EH (cell line): ENCODE results near the gene KDM5A.
"Not testable (repeated sequence)": the region's sequence is repeated elsewhere in the genome, so short reads cannot be mapped to it uniquely, and the experiment has no call there.

Experiments used
- DNase-seq: peaks from one replicate; pipeline ENCODE4 v3.0.0-alpha.2; 2015; ENCODE audit warnings: low read depth

KDM5A gene

DNA sequence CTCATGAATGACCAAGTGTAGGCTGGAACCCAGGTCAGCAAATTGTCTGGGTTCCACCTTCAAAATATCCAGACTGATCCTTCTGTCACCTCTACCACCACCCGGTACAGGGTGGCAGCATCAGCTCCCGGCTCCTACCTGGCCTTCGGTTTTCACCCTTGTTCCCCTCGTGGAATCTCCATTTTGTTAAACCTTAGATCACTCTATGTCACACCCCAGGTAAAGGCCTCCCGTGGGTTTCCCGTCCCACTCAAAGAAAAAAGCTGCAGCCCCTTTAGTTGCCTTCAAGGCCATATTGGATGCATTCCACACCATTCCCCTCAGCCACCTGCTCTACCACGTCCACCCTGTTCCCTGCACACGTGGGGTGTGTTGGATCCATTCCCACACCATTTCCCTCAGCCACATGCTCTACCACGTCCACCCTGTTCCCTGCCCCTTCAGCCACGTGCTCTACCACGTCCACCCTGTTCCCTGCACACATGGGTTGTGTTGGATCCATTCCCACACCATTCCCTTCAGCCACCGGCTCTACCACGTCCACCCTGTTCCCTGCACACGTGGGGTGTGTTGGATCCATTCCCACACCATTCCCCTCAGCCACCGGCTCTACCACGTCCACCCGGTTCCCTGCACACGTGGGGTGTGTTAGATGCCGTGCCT is 150.3 kb downstream of the KDM5A start:
- DNase-seq = no peak

GRCh38 chr12:238116-238515 is 151.0 kb downstream of the KDM5A start:
- DNase-seq = no peak

DNA sequence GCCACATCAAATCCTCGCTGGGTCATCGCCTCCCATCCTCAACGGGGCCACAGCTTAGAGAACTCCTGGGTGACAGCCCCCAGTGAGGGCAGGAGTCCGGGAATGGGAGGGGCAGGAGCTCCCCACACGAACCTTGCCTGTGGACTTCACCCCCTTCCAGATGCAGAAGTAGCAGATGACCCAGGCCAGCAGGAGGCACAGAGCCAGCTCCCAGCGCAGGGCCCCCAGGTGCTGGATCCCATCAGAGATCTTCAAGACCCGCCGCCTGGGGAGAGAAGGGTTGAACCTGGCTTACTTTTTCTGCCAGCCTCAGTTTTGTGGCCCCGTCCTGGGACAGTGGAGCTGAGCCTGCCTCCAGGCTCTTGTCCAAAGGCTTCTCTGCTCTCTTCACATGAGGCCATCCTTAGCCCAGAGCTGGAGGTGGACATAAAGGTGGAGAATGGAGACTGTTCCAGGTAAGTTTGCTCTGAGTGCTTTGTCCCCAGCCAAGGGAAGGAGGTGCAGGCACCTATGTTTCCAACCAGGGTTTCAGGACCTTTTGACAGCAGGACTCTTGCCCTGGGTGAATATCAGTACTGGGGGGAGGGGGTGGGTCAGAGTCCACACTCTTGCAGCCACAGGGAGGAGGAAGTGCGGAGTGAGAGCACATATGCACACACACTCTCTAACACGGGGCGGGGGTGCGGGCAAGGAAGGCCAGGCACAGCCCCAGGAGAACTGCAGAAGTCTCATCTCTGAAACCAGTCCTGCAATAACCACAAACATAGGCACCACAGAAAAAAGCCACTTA is 151.9 kb downstream of the KDM5A start:
- no peak for DNase-seq

DNA sequence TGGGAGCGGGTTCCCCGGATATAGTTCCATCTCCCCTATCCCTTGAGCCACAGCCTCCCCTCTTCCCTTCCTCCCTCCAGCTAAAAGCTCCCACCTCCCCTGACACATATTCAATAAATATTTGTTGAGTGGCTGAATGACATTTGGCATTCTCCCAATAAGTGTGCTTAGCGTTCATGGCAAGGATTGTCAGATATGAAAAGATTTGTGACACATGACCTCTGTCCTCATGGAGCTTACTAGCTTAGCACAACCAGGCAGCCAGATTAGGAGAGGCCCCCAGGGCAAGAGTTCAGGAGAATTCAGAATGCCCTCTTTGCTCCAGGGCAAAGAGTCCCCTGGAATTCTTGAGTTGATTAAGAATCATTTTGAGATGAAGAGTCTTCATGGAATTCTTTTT is 152.7 kb downstream of the KDM5A start:
- no peak for DNase-seq

DNA sequence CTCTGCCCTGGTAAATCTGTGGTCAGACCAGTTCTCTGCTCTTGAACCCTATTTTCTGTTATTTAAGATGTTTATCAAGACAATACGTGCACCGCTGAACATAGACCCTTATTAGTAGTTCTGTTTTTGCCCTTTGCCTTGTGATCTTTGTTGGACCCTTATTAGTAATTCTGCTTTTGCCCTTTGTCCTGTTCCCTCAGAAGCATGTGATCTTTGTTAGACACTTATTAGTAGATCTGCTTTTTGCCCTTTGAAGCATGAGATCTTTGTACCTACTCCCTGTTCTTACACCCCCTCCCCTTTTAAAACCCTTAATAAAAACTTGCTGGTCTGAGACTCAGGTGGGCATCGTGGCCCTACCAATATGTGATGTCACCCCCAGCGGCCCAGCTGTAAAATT is 153.2 kb downstream of the KDM5A start:
- DNase-seq = not testable (repeated sequence)

GRCh38 chr12:234891-235415 is 154.2 kb downstream of the KDM5A start:
- no peak for DNase-seq

DNA sequence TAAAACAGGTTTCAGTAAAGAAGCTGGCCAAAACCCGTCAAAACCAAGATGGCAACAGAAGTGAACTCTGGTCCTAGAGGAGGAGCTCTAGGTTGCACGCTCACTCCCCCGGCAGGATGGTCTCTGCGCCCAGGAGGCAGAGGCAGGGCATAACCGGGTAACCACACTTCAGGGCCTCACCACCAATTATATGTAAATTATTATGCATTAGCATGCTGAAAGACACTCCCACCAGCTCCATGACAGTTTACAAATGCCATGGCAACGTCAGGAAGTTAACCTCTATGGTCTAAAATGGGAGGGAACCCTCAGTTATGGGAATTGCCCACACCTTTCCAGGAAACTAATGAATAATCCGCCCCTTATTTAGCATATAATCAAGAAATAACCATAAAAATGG is 155.1 kb downstream of the KDM5A start:
- no peak for DNase-seq

- DNase-seq = no peak
These were observed 155.5 kb downstream of the KDM5A start for GRCh38 chr12:233615-233968.

- no peak for DNase-seq
These were observed 156.1 kb downstream of the KDM5A start for GRCh38 chr12:232731-233614.

GRCh38 chr12:230925-231671 is 158.0 kb downstream of the KDM5A start:
- no peak for DNase-seq
